A549 (cell line): Measurements from ENCODE around the gene CAMP. TPM values are rescaled to one million over a fixed set of nuclear protein-coding genes. Genes with fewer than 3 reads are reported as not detected.

Experiments
- ATAC-seq, 2 experiments: fragments of 200-7000 bp in 1 of 2; fragments of >200 bp in 1 of 2; cut with Nextera tagmentation in 1 of 2; cut with Tn5 transposase in 1 of 2; 3 replicates each; pipeline versions ENCODE4 v1.8.0 to v1.9.1; 2018 to 2020; ENCODE audit warnings: mild to moderate bottlenecking in 1 of 2, moderate library complexity in 1 of 2
- CTCF ChIA-PET: fragments of 300-600 bp; sonication (Branson Sonifier 250); formaldehyde crosslinking; extraction: SDS; loops from one replicate; lab custom pipeline; 2021; ENCODE audit warnings: antibody characterized with exemption, inconsistent platforms; lab: Yijun Ruan, JAX
- POLR2A ChIA-PET: fragments of 350-600 bp; formaldehyde crosslinking; extraction: SDS; loops from one replicate; lab custom pipeline; 2021; ENCODE audit warnings: antibody characterized with exemption, inconsistent platforms; lab: Yijun Ruan, JAX
- DNase-seq, 2 experiments: peaks; one replicate each; pipeline versions ENCODE4 v3.0.0 to v3.0.0-alpha.2; 2011 to 2016; ENCODE audit warnings: low read depth in 1 of 2, low spot score in 1 of 2
- FAIRE-seq: peaks from 2 replicates; lab custom pipeline; 2011; peaks lifted over from hg19 to GRCh38; lab: Jason Lieb, UNC
- H3K27ac ChIP-seq, 2 experiments: fragments of >200 bp; sonication (Bioruptor Twin); formaldehyde crosslinking; 3 replicates each; pipeline ENCODE4 v1.5.1; 2016 to 2017
- H3K4me1 ChIP-seq: fragments of >200 bp; sonication (Bioruptor Twin); formaldehyde crosslinking; 3 replicates; pipeline ENCODE4 v1.6.1; 2016
- H3K4me2 ChIP-seq: fragments of >200 bp; sonication (Bioruptor Twin); formaldehyde crosslinking; 3 replicates; pipeline ENCODE4 v1.6.1; 2016
- H3K4me3 ChIP-seq: fragments of >200 bp; sonication (Bioruptor Twin); formaldehyde crosslinking; 3 replicates; pipeline ENCODE4 v1.5.1; 2016
- H3K9me3 ChIP-seq: fragments of >200 bp; sonication (Bioruptor Twin); formaldehyde crosslinking; 3 replicates; pipeline ENCODE4 v1.6.1; 2016
- CBX8 ChIP-seq: fragments of 200-600 bp; sonication (generic); IDR thresholded peaks from 2 replicates; pipeline ENCODE4 v1.6.1; 2016
- CEBPB ChIP-seq, 2 experiments: fragments of >200 bp in 1 of 2; sonication (Bioruptor Twin) in 1 of 2; formaldehyde crosslinking in 1 of 2; IDR thresholded peaks; 2 replicates each; pipeline ENCODE4 v1.6.1; 2012 to 2016
- CHD2 ChIP-seq: fragments of 150-350 bp; IDR thresholded peaks from 2 replicates; pipeline ENCODE4 v1.6.1; 2014; ENCODE audit warnings: low read length; ENCODE audit not compliant: partially characterized antibody
- CHD4 ChIP-seq: fragments of 200-600 bp; sonication (generic); IDR thresholded peaks from 2 replicates; pipeline ENCODE4 v1.6.1; 2016; ENCODE audit warnings: antibody characterized with exemption, mild to moderate bottlenecking, borderline replicate concordance
- ESRRA ChIP-seq: fragments of 150-350 bp; IDR thresholded peaks from 2 replicates; pipeline ENCODE4 v1.6.1; 2014; ENCODE audit warnings: mild to moderate bottlenecking, low read length, borderline replicate concordance
- HDAC2 ChIP-seq: fragments of 200-600 bp; sonication (generic); IDR thresholded peaks from 2 replicates; pipeline ENCODE4 v1.6.1; 2016
- HOXB5 ChIP-seq: fragments of 250-450 bp; sonication (Bioruptor Pico); IDR thresholded peaks from 2 replicates; pipeline ENCODE4 v1.5.0; 2020; ENCODE audit warnings: mild to moderate bottlenecking, moderate library complexity
- MAZ ChIP-seq: fragments of 150-350 bp; IDR thresholded peaks from 2 replicates; pipeline ENCODE4 v1.6.1; 2014; ENCODE audit warnings: antibody characterized with exemption, low read depth, low read length, borderline replicate concordance
- MYC ChIP-seq: IDR thresholded peaks from 2 replicates; pipeline ENCODE4 v1.6.1; 2012; ENCODE audit warnings: mild to moderate bottlenecking, inconsistent platforms, low read length, improper control_type of control experiment, borderline replicate concordance
- NPAS2 ChIP-seq: fragments of 250-450 bp; sonication (Bioruptor Pico); IDR thresholded peaks from 2 replicates; pipeline ENCODE4 v1.8.0; 2022; ENCODE audit warnings: mild to moderate bottlenecking, moderate library complexity, borderline replicate concordance
- NR3C1 ChIP-seq: fragments of >200 bp; sonication (Bioruptor Twin); formaldehyde crosslinking; IDR thresholded peaks from 3 replicates; pipeline ENCODE4 v1.6.1; 2017
- POLR2AphosphoS2 ChIP-seq: conservative IDR thresholded peaks from 2 replicates; pipeline ENCODE4 v1.6.1; 2012; ENCODE audit warnings: low read length, improper control_type of control experiment, inconsistent platforms
- RARB ChIP-seq: fragments of 250-450 bp; sonication (Bioruptor Pico); IDR thresholded peaks from 2 replicates; pipeline ENCODE4 v1.8.0; 2021; ENCODE audit warnings: mild to moderate bottlenecking, moderate library complexity
- RFX5 ChIP-seq: fragments of 450-650 bp; IDR thresholded peaks from 2 replicates; pipeline ENCODE4 v1.7.1; 2014; ENCODE audit warnings: antibody characterized with exemption, mild to moderate bottlenecking, moderate library complexity
- SREBF2 ChIP-seq: fragments of 450-650 bp; IDR thresholded peaks from 2 replicates; pipeline ENCODE4 v1.6.1; 2014; ENCODE audit warnings: mild to moderate bottlenecking, moderate library complexity
- WGBS: methylation state at CpG from one replicate; pipeline ENCODE4 v1.1.6; 2017; ENCODE audit errors: missing lambda C conversion rate; 5-methylcytosine and 5-hydroxymethylcytosine counted together
- polyA plus RNA-seq, 4 experiments: library from polyadenylated mRNA; depleted of rRNA in 3 of 4; stranded (reverse); fragments of >200 nt; fragmentation: RNase III in 1 of 4; extraction: RNeasy Plus Mini Kit Qiagen cat#74134 plus additional on column Dnase treatment in 1 of 4; gene quantifications; 2 replicates in 3 of 4; 3 replicates in 1 of 4; pipeline ENCODE4 v1.2.3, GENCODE V29; 2011 to 2017
- TF ChIP-seq, protein P1 (sequence below): fragments of >200 bp; sonication (Bioruptor Twin); formaldehyde crosslinking; IDR thresholded peaks from 3 replicates; pipeline ENCODE4 v1.6.1; 2016
- TF ChIP-seq, protein P2 (sequence below): fragments of >200 bp; sonication (Bioruptor Twin); formaldehyde crosslinking; IDR thresholded peaks from 3 replicates; pipeline ENCODE4 v1.5.1; 2016
- TF ChIP-seq, protein P3 (sequence below): fragments of 150-350 bp; IDR thresholded peaks from 2 replicates; pipeline ENCODE4 v1.6.1; 2014; ENCODE audit warnings: low read depth, mild to moderate bottlenecking, low read length
- TF ChIP-seq, protein P4 (sequence below): fragments of >200 bp; sonication (Bioruptor Twin); formaldehyde crosslinking; IDR thresholded peaks from 2 replicates; pipeline ENCODE4 v1.6.1; 2016

The CAMP gene
- polyA plus RNA-seq, 2 of the 4 experiments (the other 2 are of a cell fraction) = not detected

DNA sequence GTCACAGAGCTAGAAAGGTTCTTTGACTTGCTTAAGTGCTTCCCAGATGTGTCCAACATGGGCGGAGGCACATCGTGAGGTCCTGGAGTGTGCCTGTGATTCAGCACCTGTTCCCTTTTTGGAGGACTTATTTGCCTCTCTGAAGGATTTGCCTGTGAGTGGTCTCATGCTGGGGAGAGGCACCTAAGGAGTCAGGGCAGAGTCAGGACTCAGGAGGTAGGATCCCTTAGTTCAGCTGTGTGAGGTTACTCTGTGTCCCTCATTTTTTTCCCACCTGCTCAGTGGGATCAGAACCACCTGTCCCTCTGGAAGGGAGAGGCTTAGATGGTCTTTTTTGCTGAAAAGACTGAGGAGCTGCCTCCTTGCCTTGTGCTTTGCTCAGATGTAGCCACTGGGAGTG, 20.6 kb downstream of the CAMP start:
- no peak for FAIRE-seq
- no peak for ATAC-seq
- CTCF ChIA-PET = interaction anchor here (1.5 kb wide), 1 partner anchor 192 kb away, joined by 5 read pairs; no protein-coding TSS in a partner anchor

DNA sequence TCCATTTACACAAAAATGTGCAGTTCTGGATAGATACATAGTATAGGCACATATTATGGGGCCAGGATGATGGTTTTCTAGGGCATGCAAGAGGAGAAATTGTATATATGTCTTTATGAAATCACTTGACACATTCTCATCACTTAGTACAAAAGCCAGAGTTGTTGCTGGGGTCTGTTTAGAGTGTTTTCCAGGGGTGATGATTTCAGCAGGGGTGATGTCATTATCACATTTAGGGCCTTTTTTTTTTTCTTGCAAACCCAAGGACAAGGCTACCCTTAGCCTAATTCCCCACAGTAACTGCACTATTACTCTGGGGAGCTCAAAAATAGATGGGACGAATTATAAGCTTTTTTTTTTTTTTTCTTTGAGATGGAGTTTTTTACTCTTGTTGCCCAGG, 21.2 kb downstream of the CAMP start:
- H3K4me2 ChIP-seq = no peak overlapping the region
- no peaks in the 10 kb centered on the region for H3K9me3 ChIP-seq
- CTCF ChIA-PET = interaction anchor here (1.6 kb wide), 1 partner anchor 192 kb away, joined by 7 read pairs; no protein-coding TSS in a partner anchor
- no peak overlapping the region for H3K4me3 ChIP-seq
- DNase-seq = no peak
- H3K4me1 ChIP-seq = peaks cover 6% of the 10 kb centered on the region; the same call in 1 of the 3 replicates
- no peak for ATAC-seq
- H3K27ac ChIP-seq = no peak overlapping the region
- TF ChIP-seq, protein P1, sequence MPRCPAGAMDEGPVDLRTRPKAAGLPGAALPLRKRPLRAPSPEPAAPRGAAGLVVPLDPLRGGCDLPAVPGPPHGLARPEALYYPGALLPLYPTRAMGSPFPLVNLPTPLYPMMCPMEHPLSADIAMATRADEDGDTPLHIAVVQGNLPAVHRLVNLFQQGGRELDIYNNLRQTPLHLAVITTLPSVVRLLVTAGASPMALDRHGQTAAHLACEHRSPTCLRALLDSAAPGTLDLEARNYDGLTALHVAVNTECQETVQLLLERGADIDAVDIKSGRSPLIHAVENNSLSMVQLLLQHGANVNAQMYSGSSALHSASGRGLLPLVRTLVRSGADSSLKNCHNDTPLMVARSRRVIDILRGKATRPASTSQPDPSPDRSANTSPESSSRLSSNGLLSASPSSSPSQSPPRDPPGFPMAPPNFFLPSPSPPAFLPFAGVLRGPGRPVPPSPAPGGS = no peak
- TF ChIP-seq NR3C1 (no peak), NPAS2 (CRISPR knock-in tag) (no peak), ESRRA (no peak), HOXB5 (no peak), CHD4 (no peak), RARB (CRISPR knock-in tag) (no peak)
- TF ChIP-seq, protein P2, sequence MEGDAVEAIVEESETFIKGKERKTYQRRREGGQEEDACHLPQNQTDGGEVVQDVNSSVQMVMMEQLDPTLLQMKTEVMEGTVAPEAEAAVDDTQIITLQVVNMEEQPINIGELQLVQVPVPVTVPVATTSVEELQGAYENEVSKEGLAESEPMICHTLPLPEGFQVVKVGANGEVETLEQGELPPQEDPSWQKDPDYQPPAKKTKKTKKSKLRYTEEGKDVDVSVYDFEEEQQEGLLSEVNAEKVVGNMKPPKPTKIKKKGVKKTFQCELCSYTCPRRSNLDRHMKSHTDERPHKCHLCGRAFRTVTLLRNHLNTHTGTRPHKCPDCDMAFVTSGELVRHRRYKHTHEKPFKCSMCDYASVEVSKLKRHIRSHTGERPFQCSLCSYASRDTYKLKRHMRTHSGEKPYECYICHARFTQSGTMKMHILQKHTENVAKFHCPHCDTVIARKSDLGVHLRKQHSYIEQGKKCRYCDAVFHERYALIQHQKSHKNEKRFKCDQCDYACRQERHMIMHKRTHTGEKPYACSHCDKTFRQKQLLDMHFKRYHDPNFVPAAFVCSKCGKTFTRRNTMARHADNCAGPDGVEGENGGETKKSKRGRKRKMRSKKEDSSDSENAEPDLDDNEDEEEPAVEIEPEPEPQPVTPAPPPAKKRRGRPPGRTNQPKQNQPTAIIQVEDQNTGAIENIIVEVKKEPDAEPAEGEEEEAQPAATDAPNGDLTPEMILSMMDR = no peak
- TF ChIP-seq, all 56 proteins: peak for 0
- FAIRE-seq = no peak
- POLR2A ChIA-PET = no interaction called here
- WGBS = 96% methylated on average over 1 of the region's 1 CpG

More for the DNA sequence above, 20.6 kb downstream of the CAMP start:
- TF ChIP-seq HDAC2 (no peak), CEBPB (IDR thresholded peaks at IDR 0.05) (no peak), CBX8 (no peak), NR3C1 (no peak), MYC (no peak), MAZ (no peak), POLR2AphosphoS2 (no peak), HOXB5 (no peak)
- TF ChIP-seq, protein P3, sequence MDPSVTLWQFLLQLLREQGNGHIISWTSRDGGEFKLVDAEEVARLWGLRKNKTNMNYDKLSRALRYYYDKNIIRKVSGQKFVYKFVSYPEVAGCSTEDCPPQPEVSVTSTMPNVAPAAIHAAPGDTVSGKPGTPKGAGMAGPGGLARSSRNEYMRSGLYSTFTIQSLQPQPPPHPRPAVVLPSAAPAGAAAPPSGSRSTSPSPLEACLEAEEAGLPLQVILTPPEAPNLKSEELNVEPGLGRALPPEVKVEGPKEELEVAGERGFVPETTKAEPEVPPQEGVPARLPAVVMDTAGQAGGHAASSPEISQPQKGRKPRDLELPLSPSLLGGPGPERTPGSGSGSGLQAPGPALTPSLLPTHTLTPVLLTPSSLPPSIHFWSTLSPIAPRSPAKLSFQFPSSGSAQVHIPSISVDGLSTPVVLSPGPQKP = no peak
- POLR2A ChIA-PET = no interaction called here
- WGBS = 95% methylated on average over 2 of the region's 2 CpGs
- no peak for DNase-seq
- H3K4me3 ChIP-seq = no peak overlapping the region
- no peak overlapping the region for H3K27ac ChIP-seq
- no peak overlapping the region for H3K4me2 ChIP-seq
- no peaks in the 10 kb centered on the region for H3K9me3 ChIP-seq
- H3K4me1 ChIP-seq = peaks cover 6% of the 10 kb centered on the region; the same call in 1 of the 3 replicates

DNA sequence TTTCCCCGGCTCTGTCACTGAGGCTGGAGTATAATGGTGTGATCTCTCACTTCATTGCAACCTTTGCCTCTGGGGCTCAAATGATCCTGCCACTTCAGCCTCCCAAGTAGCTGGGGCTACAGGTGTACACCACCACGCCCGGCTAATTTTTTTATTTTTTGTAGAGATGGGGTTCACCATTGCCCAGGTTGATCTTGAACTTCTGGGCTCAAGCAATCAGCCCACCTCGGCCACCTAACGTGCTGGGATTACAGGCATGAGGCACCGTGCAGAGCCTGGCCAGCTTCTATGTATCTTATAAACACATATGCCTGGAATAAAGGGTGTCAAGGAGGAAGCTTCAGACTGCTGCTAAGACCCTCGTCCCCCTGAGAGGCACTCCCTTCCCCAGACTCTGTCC, 21.8 kb downstream of the CAMP start:
- no peak for ATAC-seq
- 92% methylated on average over 7 of the region's 7 CpGs for WGBS
- POLR2A ChIA-PET = no interaction called here
- Histone ChIP-seq H3K4me1 (peaks cover 6% of the 10 kb centered on the region; the same call in 1 of the 3 replicates), H3K4me2 (no peak overlapping the region), H3K9me3 (no peaks in the 10 kb centered on the region), H3K27ac (no peak overlapping the region), H3K4me3 (no peak overlapping the region)
- DNase-seq = no peak
- CTCF ChIA-PET = interaction anchor here (1.6 kb wide), 1 partner anchor 191 kb away, joined by 7 read pairs; no protein-coding TSS in a partner anchor
- FAIRE-seq = no peak
- TF ChIP-seq RFX5 = no peak
- TF ChIP-seq CHD2 = no peak
- no peak for TF ChIP-seq NR3C1
- no peak for TF ChIP-seq SREBF2
- TF ChIP-seq, protein P4, sequence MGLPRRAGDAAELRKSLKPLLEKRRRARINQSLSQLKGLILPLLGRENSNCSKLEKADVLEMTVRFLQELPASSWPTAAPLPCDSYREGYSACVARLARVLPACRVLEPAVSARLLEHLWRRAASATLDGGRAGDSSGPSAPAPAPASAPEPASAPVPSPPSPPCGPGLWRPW = no peak
